ENCODE results near the gene ELL. TPM values are rescaled to one million over a fixed set of nuclear protein-coding genes. Genes with fewer than 3 reads are reported as not detected.
A peak's percentile ranks its signal among the peaks of the same experiment; 100 is the strongest.

Gene ELL
- total RNA-seq, 1 experiment from 2014 or later = 17.0 TPM

DNA sequence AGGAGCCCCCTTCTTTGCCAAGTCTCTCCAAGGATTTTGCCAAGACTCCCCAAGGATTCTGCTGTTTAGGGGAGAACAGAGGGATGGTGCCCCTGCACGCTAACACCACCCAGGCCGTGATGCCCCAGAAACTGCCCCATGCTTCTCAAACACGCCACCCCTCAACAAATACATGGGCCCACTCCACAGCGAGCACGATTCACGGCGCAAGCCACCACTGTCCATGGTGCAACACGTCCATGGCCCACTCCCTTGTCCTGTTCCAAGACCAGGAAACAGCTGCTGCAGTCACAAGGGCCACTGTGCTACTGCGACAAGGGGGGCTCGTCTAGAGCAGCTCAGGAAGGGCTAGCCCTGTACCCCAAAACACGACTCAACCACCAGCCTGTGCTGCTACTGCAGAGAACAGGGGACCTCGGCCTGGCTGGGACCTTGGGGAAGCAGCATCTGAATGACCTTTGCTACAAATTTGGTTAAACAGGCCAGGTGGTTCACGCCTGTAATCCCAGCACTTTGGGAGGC lies 47.4 kb downstream of the ELL start:
- no peak overlapping the region for H3K23ac ChIP-seq (ENCODE audit: insufficient read length, low read depth, low read length)
- no peak overlapping the region for H4K5ac ChIP-seq (ENCODE audit: insufficient read length, low read depth, low read length)
- H4K20me1 ChIP-seq (ENCODE audit: control insufficient read depth, insufficient read depth, insufficient read length) = no peaks in the 10 kb centered on the region
- H2BK20ac ChIP-seq (ENCODE audit: low read depth, low read length, poor library complexity, severe bottlenecking) = no peak overlapping the region
- no peak overlapping the region for H2AFZ ChIP-seq (ENCODE audit: low read length)
- H3K23me2 ChIP-seq (ENCODE audit: insufficient read length, low read depth, low read length, poor library complexity, severe bottlenecking) = no peaks in the 10 kb centered on the region
- peak overlapping the region; percentile 26; the same call in 1 of the 2 replicates for H3K14ac ChIP-seq (ENCODE audit: insufficient read depth, low read length)
- no peak overlapping the region for H3K18ac ChIP-seq (ENCODE audit: insufficient read length, low read depth, low read length)
- Mint-ChIP-seq H3K27me3 (ENCODE audit: low read depth) (no peaks in the 10 kb centered on the region), H3K4me1 (peaks cover 27 to 32% of the 10 kb centered on the region in 2 experiments), H3K36me3 (ENCODE audit: insufficient read depth in 1 of 3, low read depth in 3 of 3) (peaks cover 0 to 2% (median 0%) of the 10 kb centered on the region in 3 experiments; a peak in 1 of 7 replicates), H3K4me3 (no peak overlapping the region; a peak in 1 of 5 replicates), H3K27ac (peak overlapping the region in 1 of 3 experiments; percentile 15; a peak in 1 of 7 replicates), H3K9me3 (no peaks in the 10 kb centered on the region)
- no peak overlapping the region for H3K27ac ChIP-seq (ENCODE audit: insufficient read length, low read depth, low read length)
- H3K9ac ChIP-seq (ENCODE audit: extremely low read depth, insufficient read length, low read length) = no peak overlapping the region
- H3K79me1 ChIP-seq (ENCODE audit: insufficient read depth, low read depth, low read length, poor library complexity, severe bottlenecking) = peaks cover 2% of the 10 kb centered on the region
- no peaks in the 10 kb centered on the region for H3K27me3 ChIP-seq (ENCODE audit: insufficient read depth, low read length)
- no peaks in the 10 kb centered on the region; the same call in 1 of the 2 replicates for H3K4me1 ChIP-seq (ENCODE audit: insufficient read depth, low read length)
- no peak overlapping the region for H2AK5ac ChIP-seq (ENCODE audit: insufficient read length, low read length)
- H3K4me2 ChIP-seq (ENCODE audit: insufficient read depth, insufficient read length, low read length) = no peak overlapping the region
- H2BK5ac ChIP-seq (ENCODE audit: insufficient read length, low read length) = no peak overlapping the region
- DNase-seq = no peak
- no peak overlapping the region for H3K56ac ChIP-seq (ENCODE audit: insufficient read length, low read depth, low read length)
- H2BK120ac ChIP-seq (ENCODE audit: low read depth, low read length, poor library complexity, severe bottlenecking) = no peak overlapping the region
- TF ChIP-seq, protein P1, sequence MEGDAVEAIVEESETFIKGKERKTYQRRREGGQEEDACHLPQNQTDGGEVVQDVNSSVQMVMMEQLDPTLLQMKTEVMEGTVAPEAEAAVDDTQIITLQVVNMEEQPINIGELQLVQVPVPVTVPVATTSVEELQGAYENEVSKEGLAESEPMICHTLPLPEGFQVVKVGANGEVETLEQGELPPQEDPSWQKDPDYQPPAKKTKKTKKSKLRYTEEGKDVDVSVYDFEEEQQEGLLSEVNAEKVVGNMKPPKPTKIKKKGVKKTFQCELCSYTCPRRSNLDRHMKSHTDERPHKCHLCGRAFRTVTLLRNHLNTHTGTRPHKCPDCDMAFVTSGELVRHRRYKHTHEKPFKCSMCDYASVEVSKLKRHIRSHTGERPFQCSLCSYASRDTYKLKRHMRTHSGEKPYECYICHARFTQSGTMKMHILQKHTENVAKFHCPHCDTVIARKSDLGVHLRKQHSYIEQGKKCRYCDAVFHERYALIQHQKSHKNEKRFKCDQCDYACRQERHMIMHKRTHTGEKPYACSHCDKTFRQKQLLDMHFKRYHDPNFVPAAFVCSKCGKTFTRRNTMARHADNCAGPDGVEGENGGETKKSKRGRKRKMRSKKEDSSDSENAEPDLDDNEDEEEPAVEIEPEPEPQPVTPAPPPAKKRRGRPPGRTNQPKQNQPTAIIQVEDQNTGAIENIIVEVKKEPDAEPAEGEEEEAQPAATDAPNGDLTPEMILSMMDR (conservative IDR thresholded peaks at IDR 0.05) = no peak
- H4K91ac ChIP-seq (ENCODE audit: insufficient read length, low read depth, low read length) = no peak overlapping the region
- no CpG with 5 or more reads among the region's 13 CpGs for WGBS (ENCODE audit: extremely low coverage, insufficient read length, low lambda C conversion rate)
- no peak overlapping the region for H3T11ph ChIP-seq (ENCODE audit: low read length)
- H3K9me3 ChIP-seq (ENCODE audit: control insufficient read depth, low read depth, low read length) = no peaks in the 10 kb centered on the region
- no peak overlapping the region for H3K4ac ChIP-seq (ENCODE audit: low read depth, low read length)
- no peak overlapping the region for H2BK15ac ChIP-seq (ENCODE audit: low read depth, low read length)
- H4K8ac ChIP-seq (replicated peaks; ENCODE audit: insufficient read length, low read depth, low read length) = no peak overlapping the region
- no peaks in the 10 kb centered on the region; the same call in 1 of the 2 replicates for H3K79me2 ChIP-seq (ENCODE audit: insufficient read depth, low read length)
- H2BK12ac ChIP-seq (ENCODE audit: insufficient read length, low read depth, low read length) = no peak overlapping the region
